Spleen (tissue), 7 donors: ENCODE results near the gene RGMA.

ENCODE experiments used
- POLR2A ChIP-seq, 3 donors: fragments of 450-650 bp; IDR thresholded peaks; one replicate each; pipeline ENCODE4 v1.5.1; 2017; ENCODE audit warnings: antibody characterized with exemption in 3 of 3, mild to moderate bottlenecking in 1 of 3
- TF ChIP-seq, protein P1 (sequence below), 11 experiments: fragments of 200-600 bp in 7 of 11; fragments of 450-650 bp in 4 of 11; sonication (generic) in 4 of 11; IDR thresholded peaks in 8 of 11; conservative IDR thresholded peaks in 3 of 11; 1 replicate in 7 of 11; 2 replicates in 4 of 11; pipeline versions ENCODE4 v1.4.0 to v1.8.0; 2016 to 2021; ENCODE audit warnings: antibody characterized with exemption in 11 of 11, inconsistent platforms in 4 of 11, mild to moderate bottlenecking in 1 of 11
- donor health status: DM: no; HTN: no; CAD: no; lungs with moderate emphysema.
- donor health status: DM: no; HTN: no; CAD: no.
- donor health status: DM: no; HTN: no; CAD: no.

- TF ChIP-seq, protein P1, sequence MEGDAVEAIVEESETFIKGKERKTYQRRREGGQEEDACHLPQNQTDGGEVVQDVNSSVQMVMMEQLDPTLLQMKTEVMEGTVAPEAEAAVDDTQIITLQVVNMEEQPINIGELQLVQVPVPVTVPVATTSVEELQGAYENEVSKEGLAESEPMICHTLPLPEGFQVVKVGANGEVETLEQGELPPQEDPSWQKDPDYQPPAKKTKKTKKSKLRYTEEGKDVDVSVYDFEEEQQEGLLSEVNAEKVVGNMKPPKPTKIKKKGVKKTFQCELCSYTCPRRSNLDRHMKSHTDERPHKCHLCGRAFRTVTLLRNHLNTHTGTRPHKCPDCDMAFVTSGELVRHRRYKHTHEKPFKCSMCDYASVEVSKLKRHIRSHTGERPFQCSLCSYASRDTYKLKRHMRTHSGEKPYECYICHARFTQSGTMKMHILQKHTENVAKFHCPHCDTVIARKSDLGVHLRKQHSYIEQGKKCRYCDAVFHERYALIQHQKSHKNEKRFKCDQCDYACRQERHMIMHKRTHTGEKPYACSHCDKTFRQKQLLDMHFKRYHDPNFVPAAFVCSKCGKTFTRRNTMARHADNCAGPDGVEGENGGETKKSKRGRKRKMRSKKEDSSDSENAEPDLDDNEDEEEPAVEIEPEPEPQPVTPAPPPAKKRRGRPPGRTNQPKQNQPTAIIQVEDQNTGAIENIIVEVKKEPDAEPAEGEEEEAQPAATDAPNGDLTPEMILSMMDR (IDR thresholded peaks at IDR 0.05 in 8 of 11, conservative IDR thresholded peaks at IDR 0.05 in 3 of 11): no peak
- TF ChIP-seq POLR2A (IDR thresholded peaks at IDR 0.05): no peak
Measured at GRCh38 chr15:93045191-93045785, 43.7 kb downstream of the RGMA start.
